Forelimb muscle (tissue), 1 donor: Measurements from ENCODE around the gene GRIK3. TPM values are rescaled to one million over a fixed set of nuclear protein-coding genes. Genes with fewer than 3 reads are reported as not detected.

Experiments
- DNase-seq: peaks from one replicate; pipeline ENCODE4 v3.0.0-alpha.2; 2013; ENCODE audit warnings: low read depth
- polyA plus RNA-seq: library from polyadenylated mRNA; unstranded; fragments of 120-200 nt; gene quantifications from one replicate; pipeline ENCODE4 v1.2.1, GENCODE V29; 2013; ENCODE audit not compliant: insufficient read length

The GRIK3 gene
- polyA plus RNA-seq, 1 donor = 0.54 TPM

- DNase-seq = no peak
Measured at GRCh38 chr1:37043101-37043500, 8.8 kb upstream of the GRIK3 start.

GRCh38 chr1:37042506-37042905 is 8.2 kb upstream of the GRIK3 start:
- DNase-seq = no peak

GRCh38 chr1:37041483-37041882 is 7.2 kb upstream of the GRIK3 start:
- no peak for DNase-seq

GRCh38 chr1:37040773-37041172 is 6.5 kb upstream of the GRIK3 start:
- no peak for DNase-seq

GRCh38 chr1:37040261-37040660 is 5.9 kb upstream of the GRIK3 start:
- no peak for DNase-seq

GRCh38 chr1:37038227-37039093 is 4.1 kb upstream of the GRIK3 start:
- DNase-seq = no peak

- no peak for DNase-seq
Measured at GRCh38 chr1:37037690-37038089, 3.4 kb upstream of the GRIK3 start.

GRCh38 chr1:37036667-37037053 is 2.3 kb upstream of the GRIK3 start:
- DNase-seq = no peak

- DNase-seq = no peak
Measured at GRCh38 chr1:37035796-37036666, 1.7 kb upstream of the GRIK3 start.

GRCh38 chr1:37035014-37035691 is 838 bp upstream of the GRIK3 start:
- no peak for DNase-seq

- DNase-seq = no peak
Measured at GRCh38 chr1:37033355-37034101, 787 bp downstream of the GRIK3 start.

GRCh38 chr1:37032660-37033354 is 1.5 kb downstream of the GRIK3 start:
- DNase-seq = no peak

GRCh38 chr1:37031871-37032270 is 2.4 kb downstream of the GRIK3 start:
- DNase-seq = no peak

- no peak for DNase-seq
Measured at GRCh38 chr1:37031429-37031828, 2.9 kb downstream of the GRIK3 start.

GRCh38 chr1:37028981-37029617 is 5.2 kb downstream of the GRIK3 start:
- DNase-seq = no peak

- no peak for DNase-seq
Measured at GRCh38 chr1:37021502-37021901, 12.8 kb downstream of the GRIK3 start.

GRCh38 chr1:37020653-37021277 is 13.6 kb downstream of the GRIK3 start:
- DNase-seq = no peak

- no peak for DNase-seq
Measured at GRCh38 chr1:37018510-37018909, 15.8 kb downstream of the GRIK3 start.

GRCh38 chr1:37017720-37018119 is 16.6 kb downstream of the GRIK3 start:
- DNase-seq = no peak

- no peak for DNase-seq
Measured at GRCh38 chr1:37016121-37016520, 18.2 kb downstream of the GRIK3 start.
